Adrenal gland (tissue), 5 donors: ENCODE data around the gene ZNF709.
"Not testable (repeated sequence)": the region's sequence is repeated elsewhere in the genome, so short reads cannot be mapped to it uniquely, and the experiment has no call there.

Source experiments
- CTCF ChIP-seq, 6 experiments: fragments of 450-650 bp in 4 of 6; fragments of 200-600 bp in 2 of 6; sonication (generic) in 1 of 6; IDR thresholded peaks; 1 replicate in 5 of 6; 2 replicates in 1 of 6; pipeline versions ENCODE4 v1.5.1 to v1.8.0; 2016 to 2021; ENCODE audit warnings: antibody characterized with exemption in 6 of 6, mild to moderate bottlenecking in 2 of 6, moderate library complexity in 1 of 6
- POLR2A ChIP-seq, 2 donors: fragments of 450-650 bp; IDR thresholded peaks; one replicate each; pipeline ENCODE4 v1.6.1; 2017; ENCODE audit warnings: antibody characterized with exemption in 2 of 2, mild to moderate bottlenecking in 2 of 2, moderate library complexity in 1 of 2
- donor health status: DM: no; HTN: no; CAD: no.

- TF ChIP-seq POLR2A, CTCF (IDR thresholded peaks at IDR 0.05): not testable (repeated sequence)
Measured at GRCh38 chr19:12439686-12440540, 44.7 kb downstream of the ZNF709 start.
